B cell (primary cell): Measurements from ENCODE around the gene MPP2. TPM values are rescaled to one million over a fixed set of nuclear protein-coding genes. Genes with fewer than 3 reads are reported as not detected.
"Not testable (repeated sequence)": the region's sequence is repeated elsewhere in the genome, so short reads cannot be mapped to it uniquely, and the experiment has no call there.

ENCODE experiments used
- ATAC-seq: fragments of 200-7000 bp; cut with Tn5 transposase; one replicate; pipeline ENCODE4 v1.10.0; 2021; ENCODE audit warnings: low read depth, mild to moderate bottlenecking, moderate number of reproducible peaks, moderate library complexity
- CTCF ChIA-PET: fragments of 350-600 bp; sonication (Branson Sonifier 250); formaldehyde crosslinking; loops from one replicate; lab custom pipeline; 2021; ENCODE audit warnings: antibody characterized with exemption, inconsistent platforms; lab: Charles Lee
- POLR2A ChIA-PET: fragments of 350-600 bp; sonication (Branson Sonifier 250); formaldehyde crosslinking; loops from one replicate; lab custom pipeline; 2021; ENCODE audit warnings: antibody characterized with exemption; lab: Charles Lee
- DNase-seq: peaks from one replicate; pipeline ENCODE4 v3.0.0; 2013
- H2AFZ ChIP-seq: 2 replicates; pipeline ENCODE4 v1.6.1; 2012; ENCODE audit warnings: mild to moderate bottlenecking, low read depth, low read length; ENCODE audit not compliant: insufficient read depth, poor library complexity, severe bottlenecking
- H3K27ac ChIP-seq, 2 donors: 1 replicate in 1 of 2; 2 replicates in 1 of 2; pipeline ENCODE4 v1.5.1; 2012 to 2013; ENCODE audit warnings: low read length in 2 of 2, mild to moderate bottlenecking in 2 of 2, moderate library complexity in 1 of 2
- H3K27me3 ChIP-seq, 4 experiments: fragments of 200-600 bp in 1 of 4; sonication (generic) in 1 of 4; replicated peaks in 1 of 4; 1 replicate in 2 of 4; 2 replicates in 2 of 4; pipeline versions ENCODE4 v1.6.1 to v1.7.0; 2013 to 2016; ENCODE audit warnings: low read length in 3 of 4, mild to moderate bottlenecking in 2 of 4, mixed read lengths in 1 of 4, moderate library complexity in 1 of 4; ENCODE audit not compliant: insufficient read depth in 4 of 4, control insufficient read depth in 3 of 4; ENCODE audit errors: control extremely low read depth in 1 of 4
- H3K36me3 ChIP-seq, 2 experiments: replicated peaks in 1 of 2; 1 replicate in 1 of 2; 2 replicates in 1 of 2; pipeline versions ENCODE4 v1.6.1 to v1.7.1; 2013; ENCODE audit warnings: low read length in 1 of 2; ENCODE audit not compliant: insufficient read depth in 2 of 2, control insufficient read depth in 1 of 2; ENCODE audit errors: control extremely low read depth in 1 of 2, extremely low read depth in 1 of 2
- H3K4me1 ChIP-seq, 2 donors: fragments of 200-600 bp in 1 of 2; sonication (generic) in 1 of 2; 1 replicate in 1 of 2; 2 replicates in 1 of 2; pipeline versions ENCODE4 v1.5.1 to v1.6.1; 2013 to 2017; ENCODE audit warnings: low read length in 2 of 2; ENCODE audit not compliant: control insufficient read depth in 2 of 2, insufficient read depth in 2 of 2
- H3K4me2 ChIP-seq: replicated peaks from 2 replicates; pipeline ENCODE3; 2012; ENCODE audit warnings: mild to moderate bottlenecking, low read depth, low read length; ENCODE audit not compliant: poor library complexity, severe bottlenecking
- H3K4me3 ChIP-seq, 5 experiments: fragments of 200-600 bp in 1 of 5; sonication (generic) in 1 of 5; 1 replicate in 3 of 5; 2 replicates in 2 of 5; pipeline versions ENCODE4 v1.5.1 to v1.7.0; 2011 to 2016; ENCODE audit warnings: low read length in 4 of 5, mild to moderate bottlenecking in 4 of 5, low read depth in 2 of 5, control low read depth in 1 of 5, moderate library complexity in 1 of 5; ENCODE audit not compliant: insufficient read depth in 1 of 5; ENCODE audit errors: control extremely low read depth in 1 of 5, extremely low read depth in 1 of 5
- H3K79me2 ChIP-seq: fragments of 200-600 bp; sonication (generic); one replicate; pipeline ENCODE4 v1.6.0; 2016; ENCODE audit warnings: low read length; ENCODE audit not compliant: control insufficient read depth, insufficient read depth
- H3K9ac ChIP-seq: fragments of 200-600 bp; sonication (generic); 2 replicates; pipeline ENCODE4 v1.6.1; 2017; ENCODE audit warnings: mild to moderate bottlenecking, low read length, moderate library complexity
- H3K9me3 ChIP-seq, 3 donors: one replicate each; pipeline versions ENCODE4 v1.6.1 to v1.7.1; 2013; ENCODE audit warnings: low read length in 2 of 3; ENCODE audit not compliant: control insufficient read depth in 2 of 3, insufficient read depth in 1 of 3; ENCODE audit errors: control extremely low read depth in 1 of 3
- H4K20me1 ChIP-seq: 2 replicates; pipeline ENCODE4 v1.6.0; 2012; ENCODE audit warnings: mild to moderate bottlenecking, low read length; ENCODE audit not compliant: insufficient read depth, control insufficient read depth, poor library complexity, severe bottlenecking
- H3K27ac Mint-ChIP-seq: one replicate; pipeline ENCODE4 v1.8.0; 2021; ENCODE audit warnings: mixed read lengths
- H3K27me3 Mint-ChIP-seq: one replicate; pipeline ENCODE4 v1.8.0; 2021; ENCODE audit warnings: mixed read lengths
- H3K4me1 Mint-ChIP-seq: one replicate; pipeline ENCODE4 v1.8.0; 2021; ENCODE audit warnings: mixed read lengths
- H3K4me3 Mint-ChIP-seq: one replicate; pipeline ENCODE4 v1.8.0; 2021; ENCODE audit warnings: mixed read lengths
- H3K9me3 Mint-ChIP-seq: one replicate; pipeline ENCODE4 v1.8.0; 2022; ENCODE audit warnings: mixed read lengths; ENCODE audit not compliant: insufficient read depth
- CTCF ChIP-seq: fragments of 200-600 bp; IDR thresholded peaks from one replicate; pipeline ENCODE4 v1.8.0; 2022; ENCODE audit warnings: antibody characterized with exemption, mild to moderate bottlenecking
- EZH2 ChIP-seq: IDR thresholded peaks from 2 replicates; pipeline ENCODE4 v1.6.1; 2012; ENCODE audit warnings: borderline replicate concordance, low read depth, mild to moderate bottlenecking, moderate library complexity, low read length; ENCODE audit not compliant: insufficient read depth, poor library complexity, severe bottlenecking
- WGBS: methylation state at CpG from one replicate; pipeline ENCODE4 v1.1.5; 2013; ENCODE audit warnings: missing lambda C conversion rate; ENCODE audit not compliant: insufficient coverage; 5-methylcytosine and 5-hydroxymethylcytosine counted together
- intact Hi-C: fragments of 100-400 bp; cut with micrococcal nuclease; formaldehyde crosslinking; loops from one replicate; pipeline ENCODE4 v1.10.0; 2022
- polyA plus RNA-seq: library from polyadenylated mRNA; depleted of rRNA; stranded (reverse); fragments of >200 nt; gene quantifications from 2 replicates; pipeline ENCODE4 v1.2.3, GENCODE V29; 2012
- total RNA-seq, 2 donors: library from RNA; stranded (reverse); fragments of 120-200 nt in 1 of 2; gene quantifications; 1 replicate in 1 of 2; 2 replicates in 1 of 2; pipeline versions ENCODE4 v1.2.3 to v1.2.4, GENCODE V29; 2013 to 2022

MPP2 gene
- total and polyA plus RNA-seq, 2 donors (not counting 1 experiment from before 2014, with no cell fraction given), result 0.15 TPM; not detected in 1

- Histone ChIP-seq H3K4me3 (no peak overlapping the region), H3K4me1 (peaks cover 14% of the 10 kb centered on the region in 2 donors), H3K9ac (no peak overlapping the region), H3K4me2 (no peak overlapping the region), H4K20me1 (no peaks in the 10 kb centered on the region), H2AFZ (no peak overlapping the region), H3K79me2 (no peaks in the 10 kb centered on the region), H3K27ac (no peak overlapping the region), H3K9me3 (no peaks in the 10 kb centered on the region), H3K36me3 (no peaks in the 10 kb centered on the region), H3K27me3 (peaks cover 0 to 59% (median 8%) of the 10 kb centered on the region in 4 experiments)
- ChIA-PET CTCF (interaction anchor here (1.6 kb wide), 1 partner anchor 10 kb away, joined by 3 read pairs; the partner anchor contains the start of gene MPP2), POLR2A (no interaction called here)
- Mint-ChIP-seq H3K9me3 (no peaks in the 10 kb centered on the region), H3K4me1 (peaks cover 12% of the 10 kb centered on the region), H3K4me3 (no peak overlapping the region), H3K27me3 (peaks cover 52% of the 10 kb centered on the region), H3K27ac (no peak overlapping the region)
- TF ChIP-seq CTCF, result no peak
- TF ChIP-seq EZH2, result no peak
- ATAC-seq (no peak), DNase-seq (no peak)
- 88% methylated on average over 3 of the region's 3 CpGs for WGBS
- intact Hi-C loops, result no loop called here
Measured at GRCh38 chr17:43897831-43898230, 9.5 kb downstream of the MPP2 start.

- H3K9me3 ChIP-seq, H3K79me2 ChIP-seq, H4K20me1 ChIP-seq, H3K4me1 ChIP-seq, H3K36me3 ChIP-seq, H3K27ac Mint-ChIP-seq, POLR2A ChIA-PET, H3K4me1 Mint-ChIP-seq, H3K27ac ChIP-seq, H3K4me2 ChIP-seq, H3K4me3 ChIP-seq, intact Hi-C loops, H3K4me3 Mint-ChIP-seq, DNase-seq, H3K9ac ChIP-seq, H3K9me3 Mint-ChIP-seq, ATAC-seq, H2AFZ ChIP-seq: not testable (repeated sequence)
- peaks cover 31% of the 10 kb centered on the region for H3K27me3 Mint-ChIP-seq
- peaks cover 0 to 30% (median 1%) of the 10 kb centered on the region in 4 experiments for H3K27me3 ChIP-seq
- WGBS, result no CpG with 5 or more reads among the region's 4 CpGs
- CTCF ChIA-PET, result interaction anchor here (1.8 to 2.4 kb wide), 3 partner anchors 16 to 17 kb away, joined by 4 to 6 read pairs (median 6); no protein-coding TSS in a partner anchor
Measured at GRCh38 chr17:43894494-43894893, 12.8 kb downstream of the MPP2 start.
